ENCODE results near the gene TSPEAR.

Gene TSPEAR

DNA sequence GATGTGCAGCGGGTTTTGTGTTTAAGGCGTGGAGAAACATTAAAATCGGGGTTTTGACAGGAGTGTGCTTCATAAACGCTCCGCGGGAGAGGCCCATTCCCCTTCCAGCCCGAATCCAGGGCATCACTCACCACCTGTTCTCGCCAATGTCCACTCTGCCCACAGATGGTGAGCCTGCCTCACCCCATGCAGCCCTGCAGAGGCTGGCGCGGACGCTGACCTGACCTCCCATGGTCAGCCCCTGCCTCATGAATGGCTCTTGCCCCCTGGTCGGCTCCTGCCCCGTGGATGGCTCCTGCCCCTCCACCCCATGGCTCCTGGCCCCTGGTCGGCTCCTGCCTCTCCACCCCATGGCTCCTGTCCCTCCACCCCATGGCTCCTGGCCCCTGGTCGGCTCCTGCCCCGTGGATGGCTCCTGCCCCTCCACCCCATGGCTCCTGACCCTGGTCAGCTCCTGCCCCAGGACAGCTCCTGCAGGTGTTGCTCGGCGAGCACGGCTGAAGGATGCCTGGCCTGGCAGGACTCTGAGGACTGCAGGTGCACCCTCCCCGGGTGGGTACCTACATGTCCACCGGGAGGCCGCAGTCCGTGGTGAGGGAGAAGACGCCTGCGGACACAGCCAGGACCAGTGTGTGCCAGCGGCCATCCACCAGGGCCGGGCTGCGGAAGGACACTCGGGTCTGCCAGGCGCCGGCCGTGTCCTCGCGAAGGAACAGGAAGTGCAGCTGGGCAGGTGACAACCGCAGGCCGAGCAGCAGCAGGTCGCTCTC, 178.1 kb downstream of the TSPEAR start:
- in situ Hi-C loops (cut with HindIII; ENCODE audit: low sequenced_read_pairs), result no loop called here

GRCh38 chr21:44532712-44533111, 178.7 kb downstream of the TSPEAR start:
- in situ Hi-C loops (cut with HindIII; ENCODE audit: low sequenced_read_pairs), result no loop called here

DNA sequence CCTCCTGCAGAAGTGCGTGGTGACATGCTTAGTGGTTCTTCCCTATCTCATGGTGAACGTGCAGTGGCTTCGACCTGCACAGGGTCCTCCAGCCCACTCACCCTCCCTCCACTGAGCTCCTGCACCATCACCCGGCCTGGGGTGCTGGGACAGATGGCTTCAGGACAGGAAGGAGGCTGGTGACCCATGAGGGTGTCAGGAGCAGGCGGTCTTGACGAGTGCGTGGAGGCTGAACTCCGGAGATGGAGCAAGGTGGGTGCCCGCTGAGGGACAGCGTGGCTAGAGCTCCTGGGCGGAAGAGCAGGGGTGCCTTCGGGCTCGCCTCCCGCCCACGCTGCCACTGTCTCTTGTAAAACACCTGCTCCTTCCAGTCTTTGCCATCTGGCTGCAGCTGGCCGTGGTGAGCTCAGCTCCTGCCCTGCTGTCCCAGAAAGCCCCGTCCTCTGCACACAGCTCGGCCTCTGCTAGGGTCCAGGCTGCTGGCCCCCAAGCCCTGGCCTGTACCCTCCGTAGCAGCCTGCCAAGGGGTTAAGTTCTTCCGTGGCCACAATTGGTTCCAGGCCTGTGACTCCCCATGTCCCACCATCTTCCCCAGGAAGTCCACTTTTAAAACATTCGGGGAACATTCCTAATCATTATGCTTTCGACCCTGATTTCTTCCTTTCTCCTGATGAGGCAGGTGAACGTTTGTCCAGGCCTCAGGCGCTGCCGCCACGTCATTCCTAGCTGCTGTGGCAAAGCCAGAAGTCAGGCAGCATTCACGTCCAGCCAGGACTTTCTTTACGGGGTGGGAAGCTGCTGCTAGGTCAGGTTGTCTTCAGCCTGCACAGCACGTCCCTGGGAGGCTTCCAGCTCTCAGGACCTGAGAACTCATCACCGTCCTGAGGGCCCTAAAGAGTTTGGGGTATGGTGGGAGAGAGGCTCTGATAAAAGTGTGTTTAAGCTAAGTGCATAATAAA, 179.5 kb downstream of the TSPEAR start:
- in situ Hi-C loops (cut with HindIII; ENCODE audit: low sequenced_read_pairs), result no loop called here

DNA sequence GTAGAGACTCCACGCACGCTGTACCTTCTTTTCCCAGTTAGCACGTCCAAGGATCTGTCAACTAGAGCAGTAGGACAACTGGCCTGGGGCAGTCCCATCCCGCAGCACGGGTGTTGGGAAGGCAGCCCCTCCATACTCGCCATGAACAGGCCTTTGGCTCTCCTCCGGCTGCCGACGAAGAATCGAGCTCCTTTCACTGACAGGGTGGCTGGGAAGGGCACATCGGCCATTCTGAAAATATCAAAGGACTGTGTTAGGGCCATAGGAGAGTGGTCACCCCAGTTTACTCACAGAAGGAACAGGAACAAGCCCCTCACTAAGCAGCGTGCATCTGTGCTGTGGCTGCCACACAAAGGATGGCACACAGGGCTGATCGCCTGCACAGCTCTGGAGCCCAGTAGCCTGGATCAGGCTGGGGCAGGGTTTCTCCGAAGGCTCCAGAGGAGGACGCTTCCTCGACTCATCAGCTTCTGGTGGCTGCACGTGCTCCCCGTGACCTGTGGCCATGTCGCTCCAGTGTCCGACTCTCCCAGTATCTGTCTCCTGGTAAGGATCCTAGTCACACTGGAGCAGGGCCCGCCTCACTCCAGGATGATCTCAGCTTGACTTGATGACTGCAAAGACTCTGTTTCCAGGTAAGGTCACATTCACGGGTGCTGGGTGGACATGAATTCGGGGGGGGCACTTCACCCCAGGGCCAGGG, 180.3 kb downstream of the TSPEAR start:
- in situ Hi-C loops (cut with HindIII; ENCODE audit: low sequenced_read_pairs), result no loop called here

DNA sequence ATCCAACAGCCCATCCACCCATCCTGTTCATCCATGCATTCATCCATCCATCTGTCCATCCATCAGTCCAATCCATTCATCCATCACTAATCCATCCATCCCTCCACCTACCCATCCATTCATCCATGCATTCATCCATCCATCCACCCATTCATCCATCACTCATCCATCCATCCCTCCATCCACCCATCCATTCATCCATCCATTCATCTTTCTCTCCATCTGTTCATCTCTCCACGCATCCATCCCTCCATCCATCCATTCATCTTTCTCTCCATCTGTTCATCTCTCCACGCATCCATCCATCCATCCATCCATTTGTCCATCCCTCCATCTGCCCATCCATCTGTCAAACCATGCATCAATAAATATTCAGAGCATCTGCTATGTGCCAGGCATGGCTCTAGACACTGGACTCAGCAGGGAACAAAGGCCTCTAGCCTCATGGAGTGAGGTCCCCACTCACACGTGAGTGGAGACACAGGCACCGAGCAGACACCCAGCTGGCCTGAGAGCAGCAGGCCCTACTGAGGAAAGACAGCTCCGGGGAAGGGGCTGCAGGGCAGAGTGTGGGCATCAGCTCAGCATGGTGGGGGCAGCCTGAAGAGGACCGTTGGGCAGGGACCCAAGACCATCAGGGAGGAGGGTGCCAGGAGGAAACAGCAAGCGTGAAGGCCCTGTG, 181.0 kb downstream of the TSPEAR start:
- in situ Hi-C loops (cut with HindIII; ENCODE audit: low sequenced_read_pairs), result no loop called here

GRCh38 chr21:44529503-44530125, 181.8 kb downstream of the TSPEAR start:
- in situ Hi-C loops (cut with HindIII; ENCODE audit: low sequenced_read_pairs), result no loop called here

DNA sequence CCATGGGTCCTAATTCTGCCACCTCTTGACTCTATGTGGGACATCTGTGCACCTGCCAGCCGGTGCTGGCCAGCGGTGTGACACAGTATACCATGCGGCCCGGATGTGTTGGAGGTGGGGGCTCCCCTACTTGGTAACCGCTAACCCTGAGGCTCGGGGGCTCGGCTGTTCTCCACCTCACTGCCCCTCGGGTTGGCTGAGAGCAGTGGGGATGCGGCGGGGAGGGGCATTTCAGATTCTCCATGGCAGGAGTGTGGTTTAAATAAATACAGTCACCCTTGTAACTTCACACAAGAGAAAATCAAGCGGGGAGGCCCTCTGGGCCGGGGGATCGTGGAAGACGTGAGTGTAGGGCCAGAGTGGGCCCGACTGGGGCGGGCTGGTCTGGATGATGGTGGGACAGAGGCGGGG, 182.4 kb downstream of the TSPEAR start:
- in situ Hi-C loops (cut with HindIII; ENCODE audit: low sequenced_read_pairs), result no loop called here

GRCh38 chr21:44528634-44528995, 182.8 kb downstream of the TSPEAR start:
- in situ Hi-C loops (cut with HindIII; ENCODE audit: low sequenced_read_pairs), result no loop called here

- in situ Hi-C loops (cut with HindIII; ENCODE audit: low sequenced_read_pairs), result no loop called here
Observed at GRCh38 chr21:44527983-44528633, 183.3 kb downstream of the TSPEAR start.

GRCh38 chr21:44527156-44527982, 184.0 kb downstream of the TSPEAR start:
- in situ Hi-C loops (cut with HindIII; ENCODE audit: low sequenced_read_pairs), result no loop called here

DNA sequence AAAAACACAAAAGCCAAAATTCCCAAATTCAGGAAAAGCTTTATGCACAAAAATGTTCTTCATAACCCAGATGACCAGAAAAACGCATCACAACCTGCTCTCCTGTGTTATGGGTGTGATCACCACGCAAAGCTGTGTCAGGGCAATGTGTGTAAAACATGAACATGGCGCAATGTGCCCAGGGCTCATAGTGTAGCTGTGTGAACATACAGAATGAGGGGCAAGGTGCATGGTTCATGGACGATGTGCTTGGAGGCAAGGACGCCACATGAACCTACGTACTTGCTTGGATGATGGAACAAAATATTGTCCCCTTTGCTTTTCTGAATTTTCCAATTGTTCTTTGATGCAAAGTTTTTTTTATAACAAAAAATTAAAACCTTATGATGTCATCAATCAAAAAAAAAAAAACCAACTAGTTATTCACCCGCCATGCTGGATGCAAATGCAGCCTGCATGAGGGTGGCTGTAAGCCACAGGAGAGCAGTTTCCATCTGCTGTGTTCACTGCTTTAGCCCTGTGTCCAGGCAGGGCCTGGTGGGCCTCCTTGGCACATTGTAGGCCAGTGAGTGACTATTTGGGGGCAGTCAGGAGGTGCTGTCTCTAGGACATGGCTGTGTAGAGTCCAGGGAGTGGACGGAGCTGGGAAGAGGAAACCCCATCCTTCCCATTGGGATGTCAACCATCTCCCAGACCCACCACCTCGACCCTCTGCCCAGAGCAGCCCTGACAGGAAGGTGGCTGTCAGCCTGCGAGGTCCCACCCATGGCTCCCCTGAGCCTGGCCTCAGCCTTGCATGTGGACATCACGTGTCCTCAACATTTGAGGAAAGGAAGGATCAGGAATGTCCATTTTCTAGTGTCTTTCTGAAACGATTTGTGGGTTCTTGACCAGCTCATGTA, 185.0 kb downstream of the TSPEAR start:
- in situ Hi-C loops (cut with HindIII; ENCODE audit: low sequenced_read_pairs), result no loop called here

DNA sequence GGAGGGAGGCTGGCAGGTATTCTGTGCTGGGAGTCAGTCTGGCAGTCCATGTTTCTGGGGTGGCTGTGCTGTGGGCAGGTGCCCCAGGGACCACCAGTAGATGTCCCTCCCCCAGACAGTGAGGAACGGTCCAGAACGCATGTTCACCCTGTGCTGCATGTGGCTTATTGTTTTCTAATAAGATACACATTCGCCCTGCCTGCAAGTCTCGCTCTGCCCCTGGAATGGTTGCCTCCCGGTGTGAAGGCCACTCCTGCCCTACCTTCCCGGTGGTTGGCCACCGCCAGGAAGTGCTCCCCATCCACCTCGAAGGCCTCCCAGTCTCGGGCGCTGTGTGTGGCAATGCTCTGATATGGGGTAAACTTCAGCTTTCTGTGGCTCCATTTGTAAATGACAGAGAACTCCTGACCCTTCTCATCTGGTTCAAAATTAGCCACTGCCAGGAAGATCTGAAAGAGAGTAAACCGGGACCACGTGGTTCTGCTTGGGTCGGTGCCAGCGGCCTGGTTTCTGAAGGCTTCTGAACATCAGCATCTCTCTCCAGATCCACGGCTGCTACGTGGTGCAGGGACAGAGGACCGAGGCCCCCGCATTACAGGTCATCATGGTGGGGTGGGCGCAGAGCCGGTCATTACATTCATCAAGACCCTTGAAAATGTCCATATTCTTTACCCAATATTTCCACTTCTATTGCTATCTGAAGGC, 185.8 kb downstream of the TSPEAR start:
- in situ Hi-C loops (cut with HindIII; ENCODE audit: low sequenced_read_pairs), result no loop called here

GRCh38 chr21:44524414-44525371, 186.7 kb downstream of the TSPEAR start:
- in situ Hi-C loops (cut with HindIII; ENCODE audit: low sequenced_read_pairs), result no loop called here

- in situ Hi-C loops (cut with HindIII; ENCODE audit: low sequenced_read_pairs), result no loop called here
Observed at GRCh38 chr21:44523567-44524413, 187.6 kb downstream of the TSPEAR start.

- in situ Hi-C loops (cut with HindIII; ENCODE audit: low sequenced_read_pairs), result no loop called here
Observed at GRCh38 chr21:44522753-44523204, 188.6 kb downstream of the TSPEAR start.

Measured in DLD1 (cell line).